HK-2 (cell line): ENCODE data around the gene CXCL16.

Experiments
- DNase-seq: peaks from one replicate; pipeline ENCODE4 v3.0.0-alpha.2; 2018; ENCODE audit not compliant: unreplicated experiment

The CXCL16 gene

DNA sequence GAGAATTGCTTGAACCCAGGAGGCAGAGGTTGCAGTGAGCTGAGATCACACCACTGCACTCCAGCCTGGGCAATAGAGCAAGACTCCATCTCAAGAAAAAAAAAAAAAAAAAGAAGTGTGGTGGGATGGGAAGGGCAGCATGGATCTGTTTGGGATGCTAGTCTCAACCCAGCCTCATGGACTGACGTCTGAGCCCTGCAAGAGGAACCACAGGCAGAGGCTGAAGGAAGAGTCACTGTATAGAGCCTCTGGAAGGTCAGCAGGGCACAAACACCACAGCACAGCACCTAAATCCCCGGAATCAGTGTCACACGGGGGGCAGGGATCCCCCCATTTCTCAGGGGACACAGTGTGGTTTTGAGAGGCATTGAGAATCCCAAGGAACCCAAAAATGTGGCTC lies 10.9 kb upstream of the CXCL16 start:
- no peak for DNase-seq

DNA sequence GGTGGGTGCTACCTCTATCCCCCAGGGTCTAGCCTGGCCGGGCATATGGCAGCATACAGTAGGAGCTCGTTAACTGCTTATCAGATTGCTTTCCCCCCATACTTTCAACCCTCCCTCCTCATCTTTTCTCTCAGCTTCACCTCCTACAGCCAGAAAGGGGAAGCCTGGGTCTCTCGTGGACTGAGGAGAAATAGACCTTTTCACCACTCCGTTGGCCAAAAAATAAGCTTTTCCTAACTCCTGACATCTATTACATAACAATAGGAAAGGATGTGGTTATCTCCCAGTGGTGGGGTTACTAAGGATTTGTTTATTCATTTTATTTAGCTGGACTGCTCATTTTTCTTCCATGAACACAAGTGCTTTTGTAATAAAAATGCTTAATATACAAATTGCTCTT lies 9.0 kb upstream of the CXCL16 start:
- no peak for DNase-seq

DNA sequence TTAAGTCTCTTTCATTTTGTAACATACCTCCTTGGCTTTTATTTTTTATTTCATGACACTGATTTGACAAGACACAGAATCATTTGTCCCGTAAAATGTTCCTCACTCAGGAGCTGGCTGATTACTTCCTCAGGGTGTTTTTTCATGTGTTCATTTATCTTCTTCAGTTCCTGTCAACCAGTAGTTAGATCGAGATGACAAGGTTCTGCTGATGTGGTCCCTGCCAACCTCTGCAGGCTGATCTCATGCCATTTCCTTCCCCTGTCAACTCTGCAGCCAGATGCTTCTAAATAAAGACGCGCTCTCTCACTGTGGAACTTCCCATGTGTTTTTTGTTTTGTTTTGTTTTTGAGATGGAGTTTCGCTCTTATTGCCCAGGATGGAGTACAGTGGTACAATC lies 8.1 kb upstream of the CXCL16 start:
- no peak for DNase-seq

DNA sequence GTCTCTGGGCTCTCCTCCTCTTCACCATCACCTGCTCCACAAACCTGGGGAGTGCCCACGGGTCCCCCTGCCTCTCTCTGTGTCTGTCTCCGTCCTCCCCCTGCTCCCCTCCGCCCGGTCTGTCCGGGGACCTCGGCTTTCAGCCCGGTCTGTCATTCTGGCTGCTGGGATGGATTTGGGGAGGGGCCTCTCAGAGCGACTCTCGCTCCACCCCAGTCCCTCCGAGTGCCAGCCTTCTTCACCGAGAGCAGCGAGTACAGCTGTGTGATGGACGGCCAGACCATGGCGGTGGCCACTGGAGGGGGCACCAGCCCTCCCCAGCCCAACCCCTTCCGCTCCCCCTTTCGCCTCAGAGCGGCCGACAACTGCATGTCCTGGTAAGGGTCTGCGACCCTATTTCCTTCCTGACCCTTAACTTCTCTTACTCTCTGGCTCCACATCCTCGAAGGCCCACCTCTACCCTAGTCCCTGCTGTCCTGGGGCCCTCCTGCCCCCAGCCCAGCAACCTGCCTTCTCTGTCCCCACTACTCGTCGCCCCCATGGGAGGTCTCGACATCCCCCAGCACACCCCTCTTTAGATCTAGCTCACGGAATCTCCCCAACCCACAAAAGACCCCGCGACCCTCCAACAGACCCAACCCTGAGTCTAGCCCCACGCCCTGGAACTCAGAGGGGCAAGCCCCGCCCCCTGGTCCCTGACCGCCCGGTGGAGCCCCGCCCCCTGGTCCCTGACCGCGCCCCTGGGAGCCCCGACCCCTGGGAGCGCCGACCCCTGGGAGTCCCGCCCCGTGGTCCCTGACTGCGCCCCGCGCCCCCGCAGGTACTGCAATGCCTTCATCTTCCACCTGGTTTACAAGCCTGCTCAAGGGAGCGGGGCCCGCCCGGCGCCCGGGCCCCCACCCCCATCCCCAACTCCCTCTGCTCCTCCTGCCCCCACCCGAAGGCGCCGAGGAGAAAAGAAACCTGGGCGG lies 5.6 kb upstream of the CXCL16 start:
- DNase-seq: no peak

DNA sequence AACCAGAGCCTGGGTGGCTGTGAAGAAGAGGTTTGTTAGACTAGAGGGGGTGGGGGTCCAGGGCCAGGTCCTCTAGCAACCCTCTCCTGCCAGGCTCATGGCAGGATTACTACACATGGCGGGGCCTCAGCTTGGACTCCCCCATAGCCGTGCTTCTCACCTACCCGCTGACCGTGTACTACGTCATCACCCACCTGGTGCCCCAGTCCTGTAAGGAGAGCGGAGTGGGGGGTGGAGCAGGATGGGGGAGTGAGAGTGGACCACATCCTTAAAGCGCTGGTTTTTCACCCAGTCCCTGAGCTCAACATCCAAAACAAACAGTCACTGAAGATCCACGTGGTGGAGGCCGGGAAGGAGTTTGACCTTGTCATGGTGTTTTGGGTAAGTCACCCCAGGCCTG lies 4.2 kb upstream of the CXCL16 start:
- no peak for DNase-seq

DNA sequence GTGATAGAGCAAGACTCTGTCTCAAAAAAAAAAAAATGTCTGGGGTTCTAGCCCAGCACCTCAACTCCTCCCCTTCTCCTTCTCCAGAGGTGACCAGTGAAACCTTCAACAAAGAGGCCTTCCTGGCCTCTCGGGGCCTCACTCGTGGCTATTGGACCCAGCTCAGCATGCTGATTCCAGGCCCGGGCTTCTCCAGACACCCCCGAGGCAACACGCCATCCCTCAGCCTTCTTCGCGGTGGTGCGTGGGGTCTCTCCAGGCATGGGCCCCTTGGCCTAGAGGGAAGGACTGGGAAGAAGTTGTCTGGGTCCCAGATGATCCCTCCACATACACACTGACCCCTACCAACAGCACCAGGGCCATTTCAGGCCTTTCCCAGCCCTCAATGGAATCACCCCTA lies 3.5 kb upstream of the CXCL16 start:
- DNase-seq: no peak

DNA sequence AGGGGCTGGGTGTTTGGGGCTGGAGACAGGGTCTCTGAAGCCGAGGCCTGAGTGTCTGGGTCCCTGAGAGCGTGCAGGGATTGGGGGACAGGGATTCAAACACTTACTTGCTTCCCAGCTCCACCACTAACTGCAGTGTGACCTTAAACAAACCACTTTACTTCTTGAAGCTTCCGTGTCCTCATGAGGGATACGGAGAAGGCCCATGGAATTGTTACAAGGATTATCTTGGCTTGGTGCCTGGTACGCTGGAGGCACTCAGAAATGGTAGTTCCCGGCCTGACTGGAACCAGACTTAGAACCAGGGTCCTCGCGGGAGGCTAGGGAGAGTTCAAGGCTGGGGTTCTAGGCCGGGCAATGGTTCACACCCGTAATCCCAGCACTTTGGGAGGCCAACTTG lies 2.9 kb upstream of the CXCL16 start:
- no peak for DNase-seq

DNA sequence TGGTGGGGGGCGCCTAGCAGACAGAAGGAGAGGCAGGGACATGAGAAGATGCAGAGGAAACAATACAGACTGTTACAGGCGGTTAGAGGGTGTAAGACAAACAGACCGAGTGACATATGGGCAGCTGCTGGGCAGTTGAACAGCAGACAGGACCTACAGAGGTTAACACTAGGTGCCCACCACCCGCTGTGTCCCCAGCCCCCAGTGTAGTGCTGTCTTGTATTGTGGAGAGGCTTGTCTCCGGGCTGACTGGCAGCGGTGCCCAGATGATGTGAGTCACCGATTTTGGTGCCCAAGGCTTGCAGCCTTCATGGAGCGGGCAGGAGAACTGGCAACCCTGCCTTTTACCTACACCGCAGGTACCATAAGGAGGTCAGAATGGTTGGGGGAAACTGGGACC lies 2.4 kb upstream of the CXCL16 start:
- DNase-seq: no peak

DNA sequence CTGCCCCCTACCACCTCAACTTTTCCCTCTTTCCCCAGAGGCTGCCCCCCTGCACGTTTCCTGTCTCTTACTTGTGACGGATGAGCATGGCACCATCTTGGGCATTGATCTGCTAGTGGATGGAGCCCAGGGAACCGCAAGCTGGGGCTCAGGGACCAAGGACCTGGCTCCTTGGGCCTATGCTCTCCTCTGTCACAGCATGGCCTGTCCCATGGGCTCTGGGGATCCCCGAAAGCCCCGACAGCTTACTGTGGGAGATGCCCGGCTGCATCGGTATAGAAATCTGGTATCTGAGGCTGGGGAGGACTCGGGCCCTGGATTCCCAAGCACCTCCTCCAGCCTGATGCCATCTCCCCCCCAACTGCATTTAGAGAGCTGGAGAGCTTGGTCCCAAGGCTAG lies 1.8 kb upstream of the CXCL16 start:
- no peak for DNase-seq

DNA sequence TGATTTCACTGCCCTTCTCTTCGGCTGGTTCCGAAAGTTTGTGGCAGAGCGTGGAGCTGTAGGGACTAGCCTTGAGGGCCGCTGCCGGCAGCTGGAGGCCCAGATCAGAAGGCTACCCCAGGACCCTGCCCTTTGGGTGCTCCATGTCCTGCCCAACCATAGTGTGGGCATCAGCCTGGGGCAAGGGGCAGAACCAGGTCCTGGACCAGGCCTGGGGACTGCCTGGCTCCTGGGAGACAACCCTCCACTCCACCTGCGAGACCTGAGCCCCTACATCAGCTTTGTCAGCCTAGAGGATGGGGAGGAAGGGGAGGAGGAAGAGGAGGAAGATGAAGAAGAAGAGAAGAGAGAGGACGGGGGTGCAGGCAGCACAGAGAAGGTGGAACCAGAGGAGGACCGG lies 856 bp upstream of the CXCL16 start:
- no peak for DNase-seq

DNA sequence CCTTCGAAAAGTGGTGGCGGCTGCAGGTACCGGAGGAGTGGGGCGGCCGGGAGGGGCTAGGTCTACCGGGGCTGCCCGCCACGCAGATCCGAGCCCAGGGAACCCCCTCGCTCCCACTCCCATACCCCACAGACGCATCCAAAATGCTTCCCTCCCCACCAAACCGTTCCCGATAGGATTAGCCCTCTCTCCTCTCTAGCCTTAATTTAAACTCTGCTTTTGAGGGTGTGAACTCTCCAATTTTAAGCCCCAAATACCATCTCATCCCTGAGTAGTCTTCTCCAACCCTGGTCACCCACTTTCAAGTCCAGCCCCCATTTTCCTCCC lies 260 bp upstream of the CXCL16 start:
- no peak for DNase-seq

DNA sequence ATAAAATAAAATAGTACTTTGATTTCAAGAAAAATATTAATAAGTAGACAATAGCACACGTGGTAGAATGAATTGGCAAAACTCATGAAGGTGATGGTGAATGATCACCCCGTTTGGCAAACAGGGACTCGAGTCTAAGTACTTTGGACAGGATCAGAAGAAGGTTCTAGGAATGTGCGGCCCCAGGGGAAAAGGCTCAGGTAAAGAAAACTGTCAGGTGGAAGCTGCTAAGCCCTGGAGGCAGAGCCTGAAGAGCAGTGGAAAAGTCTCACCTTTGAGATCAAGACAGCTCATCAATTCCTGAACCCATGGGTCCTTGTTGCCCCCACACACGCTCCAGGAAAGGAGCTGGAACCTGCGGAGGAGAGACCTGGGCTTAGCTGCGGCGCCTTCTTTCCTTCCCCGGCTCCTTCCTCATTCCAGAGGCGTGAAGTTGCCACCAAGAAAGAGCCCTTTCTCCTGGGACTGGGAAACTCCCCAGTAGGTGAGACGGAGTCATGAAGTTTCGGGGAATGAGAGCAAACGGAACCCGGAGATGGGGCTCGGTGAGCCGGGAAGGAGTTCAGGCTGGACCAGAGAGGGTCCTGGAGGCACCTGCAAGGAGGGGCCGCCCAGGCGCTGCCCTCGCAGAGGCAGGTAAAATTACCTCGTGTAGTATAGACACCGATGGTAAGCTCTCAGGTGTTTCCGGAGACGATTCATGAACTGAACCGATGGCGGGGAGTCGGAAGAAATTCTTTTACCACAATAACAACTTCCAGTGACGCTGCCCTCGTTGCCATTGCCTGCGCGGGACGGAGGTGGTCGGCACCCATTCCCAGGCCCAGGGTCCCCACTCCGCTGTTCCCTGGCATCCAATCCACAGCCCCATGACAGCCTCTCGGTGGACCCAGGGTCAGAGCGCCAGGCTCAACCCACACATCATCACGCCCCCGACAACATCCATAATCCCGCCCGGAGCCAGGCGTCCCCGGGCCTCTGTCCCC lies 1.3 kb downstream of the CXCL16 start:
- DNase-seq: no peak

DNA sequence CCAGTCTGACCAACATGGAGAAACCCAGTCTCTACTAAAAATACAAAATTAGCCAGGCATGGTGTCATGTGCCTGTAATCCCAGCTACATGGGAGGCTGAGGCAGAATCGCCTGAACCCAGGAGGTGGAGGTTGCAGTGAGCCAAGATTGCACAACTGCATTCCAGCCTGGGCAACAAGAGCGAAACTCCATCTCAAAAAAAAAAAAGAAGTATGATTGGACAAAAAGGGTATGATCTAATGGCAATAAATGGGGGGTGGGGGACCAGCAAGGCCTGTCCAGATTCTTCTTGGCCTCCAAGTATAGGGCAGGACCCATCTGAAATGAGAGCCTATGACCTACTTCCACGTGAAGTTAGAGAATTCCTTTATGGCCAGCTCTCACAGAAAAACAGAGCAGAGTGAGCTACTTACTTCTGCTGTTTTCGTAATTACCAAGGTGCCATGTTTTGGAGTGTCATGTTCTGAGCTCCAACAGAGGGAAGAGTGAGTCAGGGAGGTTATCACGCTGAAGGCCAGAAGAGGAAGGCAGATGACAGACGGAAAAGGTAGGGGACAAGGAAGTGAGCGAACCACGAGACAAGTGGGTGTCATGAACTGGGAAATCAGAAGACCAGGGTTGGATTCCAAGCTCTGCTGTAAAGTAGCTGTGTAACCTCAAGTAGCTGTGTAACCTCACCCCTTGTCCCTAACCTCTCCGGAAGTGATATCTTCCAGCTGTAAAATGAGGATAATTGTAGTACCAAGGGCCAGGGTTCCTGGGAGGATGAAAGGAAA lies 3.7 kb downstream of the CXCL16 start:
- DNase-seq: no peak

DNA sequence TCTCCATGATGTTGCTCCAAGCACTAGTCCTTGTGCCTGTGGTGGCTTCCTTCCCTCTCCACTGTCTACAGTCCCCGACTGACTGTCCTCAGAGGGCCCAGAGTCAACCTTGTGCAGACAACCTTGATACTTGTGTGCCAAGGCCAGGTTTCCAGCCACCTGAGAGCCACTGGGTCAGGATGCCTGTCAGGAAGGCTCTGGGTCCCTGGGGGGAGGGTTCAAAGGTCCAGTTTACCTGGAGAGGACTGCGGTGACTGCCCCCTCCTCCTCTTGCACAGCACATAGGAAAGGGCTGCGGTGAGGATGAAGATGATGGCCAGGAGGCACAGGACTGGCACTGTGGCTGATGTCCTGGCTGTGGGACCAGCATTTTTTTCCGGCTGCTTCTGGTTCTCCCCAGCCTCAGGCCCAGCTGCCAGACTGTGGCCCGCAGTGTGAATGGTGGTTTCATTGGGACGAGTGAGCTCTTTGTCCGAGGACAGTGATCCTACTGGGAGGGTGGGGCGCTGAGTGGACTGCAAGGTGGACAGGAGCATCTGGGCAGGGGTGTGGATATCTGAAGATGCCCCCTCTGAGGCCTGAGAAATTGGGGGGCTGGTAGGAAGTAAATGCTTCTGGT lies 4.8 kb downstream of the CXCL16 start:
- no peak for DNase-seq

DNA sequence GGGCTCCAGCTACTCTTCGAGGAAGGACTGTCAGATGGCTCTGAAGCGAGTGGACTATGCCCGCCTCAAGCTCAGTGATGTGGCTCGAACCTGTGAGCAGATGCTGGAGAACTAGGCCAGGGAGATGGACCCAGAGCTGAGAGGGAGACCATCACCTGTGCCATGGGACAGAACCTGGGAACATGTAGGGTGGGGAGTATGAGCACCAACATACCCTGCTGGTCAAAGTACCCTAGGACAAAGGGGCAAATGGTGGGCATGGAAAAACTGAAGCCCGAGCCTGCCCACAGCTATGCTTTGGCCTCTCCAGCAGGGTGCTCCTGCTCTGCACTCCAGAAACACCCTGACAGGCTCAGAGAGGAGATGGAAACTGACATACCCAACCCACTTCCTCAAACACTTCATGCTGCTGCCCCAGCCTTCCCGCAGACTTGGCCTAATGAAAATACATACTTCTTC lies 6.6 kb downstream of the CXCL16 start:
- no peak for DNase-seq

DNA sequence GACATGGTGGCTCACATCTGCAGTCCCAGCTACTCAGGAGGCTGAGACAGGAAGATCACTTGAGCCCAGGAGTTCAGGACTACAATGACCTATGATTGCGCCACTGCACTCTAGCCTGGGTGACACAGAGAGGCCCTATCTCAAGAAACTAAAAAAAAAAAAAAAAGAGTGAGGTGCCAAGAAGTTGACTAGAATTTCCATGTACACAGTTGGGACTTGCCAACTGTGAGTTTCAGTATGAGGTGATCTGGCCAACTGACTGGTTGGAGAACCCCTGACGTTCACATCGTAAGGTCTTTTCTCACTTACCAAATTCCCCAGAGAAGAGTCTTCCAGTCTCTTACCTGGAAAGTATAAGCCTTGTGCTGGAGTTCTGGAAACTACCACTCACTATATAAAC lies 11.6 kb downstream of the CXCL16 start:
- DNase-seq: no peak

DNA sequence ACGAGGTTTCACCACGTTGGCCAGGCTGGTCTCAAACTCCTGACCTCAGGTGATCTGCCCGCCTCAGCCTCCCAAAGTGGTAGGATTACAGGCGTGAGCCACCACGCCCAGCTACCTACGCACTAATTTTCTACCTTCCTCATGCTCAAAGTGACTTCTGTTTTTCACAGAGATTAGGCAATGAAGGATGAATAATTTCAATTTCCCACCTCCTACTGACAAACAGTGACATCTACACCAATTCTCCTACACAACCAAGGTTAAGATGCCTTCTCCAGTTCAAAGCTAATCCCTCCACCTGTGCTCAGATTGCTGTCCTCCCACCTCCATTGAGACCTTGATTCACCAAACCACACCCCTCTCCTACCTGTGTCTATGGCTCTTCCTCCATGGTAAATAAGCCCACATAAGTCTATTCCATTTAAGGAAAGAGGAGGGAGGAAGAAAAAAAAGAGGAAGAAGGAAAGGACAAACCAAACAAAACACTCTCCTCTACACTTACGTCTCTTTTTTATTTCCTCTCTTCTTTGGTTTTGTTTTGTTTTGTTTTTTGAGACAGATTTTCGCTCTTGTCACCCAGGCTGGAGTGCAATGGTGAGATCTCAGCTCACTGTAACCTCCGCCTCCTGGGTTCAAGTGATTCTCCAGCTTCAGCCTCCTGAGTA lies 13.9 kb downstream of the CXCL16 start:
- no peak for DNase-seq

DNA sequence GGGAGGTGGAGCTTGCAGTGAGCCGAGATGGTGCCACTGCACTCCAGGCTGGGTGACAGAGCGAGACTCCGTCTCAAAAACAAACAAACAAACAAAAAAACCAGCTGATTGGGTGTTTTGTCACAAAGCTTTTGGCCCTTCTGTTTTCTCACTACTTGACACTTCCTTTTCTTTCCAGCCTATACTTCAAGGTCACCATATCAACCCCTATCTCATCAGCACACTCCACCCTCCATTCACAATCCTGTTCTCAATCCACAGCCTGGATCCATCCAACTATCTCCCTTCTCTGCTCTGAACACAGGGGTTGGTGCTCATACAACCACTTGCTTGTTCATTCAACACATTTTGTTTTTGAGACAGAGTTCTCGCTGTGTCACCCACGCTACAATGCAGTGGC lies 15.1 kb downstream of the CXCL16 start:
- DNase-seq: no peak

DNA sequence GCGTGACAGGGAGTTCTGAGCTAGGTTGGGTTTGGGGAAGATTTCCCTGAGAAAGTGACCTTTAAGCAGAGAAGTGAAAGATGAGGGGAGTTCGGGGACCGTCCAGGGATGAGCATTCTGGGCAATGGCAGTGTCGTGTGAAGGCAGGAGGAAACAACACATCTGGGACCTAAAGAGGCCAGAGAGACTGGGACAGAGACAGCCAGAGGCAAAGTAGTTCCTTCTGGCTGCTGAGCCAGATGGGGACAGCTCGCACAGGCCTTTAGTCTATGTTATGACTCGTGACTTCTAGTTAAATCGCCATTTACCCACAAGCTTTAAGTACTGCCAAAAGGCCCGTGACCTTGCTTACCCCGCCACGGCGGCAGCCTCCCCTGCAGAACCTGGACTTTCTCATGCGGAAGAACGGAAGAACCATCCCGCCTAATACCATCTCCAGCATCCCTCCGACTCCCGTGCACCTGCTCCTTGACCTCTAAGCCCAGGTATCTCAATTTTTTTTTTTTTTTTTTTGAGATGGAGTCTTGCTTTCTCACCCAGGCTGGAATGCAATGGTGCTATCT lies 17.0 kb downstream of the CXCL16 start:
- DNase-seq: no peak
